GM18858 (cell line): ENCODE measurements around the gene CNKSR3.

ENCODE experiments used
- ATAC-seq: cut with Tn5 transposase; IDR thresholded peaks from one replicate; pipeline ENCODE4 v1.9.1; 2021; ENCODE audit not compliant: unreplicated experiment

Gene CNKSR3

GRCh38 chr6:154481521-154482013 lies 28.9 kb downstream of the CNKSR3 start:
- ATAC-seq = no peak

- no peak for ATAC-seq
Observed at GRCh38 chr6:154479771-154480639, 30.5 kb downstream of the CNKSR3 start.

GRCh38 chr6:154479351-154479769 lies 31.1 kb downstream of the CNKSR3 start:
- ATAC-seq = no peak

GRCh38 chr6:154478701-154479060 lies 31.8 kb downstream of the CNKSR3 start:
- ATAC-seq = no peak

GRCh38 chr6:154478021-154478700 lies 32.3 kb downstream of the CNKSR3 start:
- no peak for ATAC-seq

GRCh38 chr6:154476494-154476893 lies 34.0 kb downstream of the CNKSR3 start:
- no peak for ATAC-seq

- no peak for ATAC-seq
Observed at GRCh38 chr6:154474648-154475428, 35.6 kb downstream of the CNKSR3 start.

GRCh38 chr6:154473324-154473723 lies 37.2 kb downstream of the CNKSR3 start:
- ATAC-seq = no peak

- no peak for ATAC-seq
Observed at GRCh38 chr6:154471609-154472362, 38.7 kb downstream of the CNKSR3 start.

GRCh38 chr6:154469306-154469935 lies 41.1 kb downstream of the CNKSR3 start:
- no peak for ATAC-seq

GRCh38 chr6:154468760-154469159 lies 41.7 kb downstream of the CNKSR3 start:
- ATAC-seq = no peak

GRCh38 chr6:154466971-154467679 lies 43.4 kb downstream of the CNKSR3 start:
- no peak for ATAC-seq

GRCh38 chr6:154466139-154466538 lies 44.3 kb downstream of the CNKSR3 start:
- ATAC-seq = no peak

- ATAC-seq = no peak
Observed at GRCh38 chr6:154463573-154464419, 46.7 kb downstream of the CNKSR3 start.

GRCh38 chr6:154462425-154462824 lies 48.1 kb downstream of the CNKSR3 start:
- no peak for ATAC-seq

- no peak for ATAC-seq
Observed at GRCh38 chr6:154461348-154461747, 49.1 kb downstream of the CNKSR3 start.

GRCh38 chr6:154460306-154461071 lies 50.0 kb downstream of the CNKSR3 start:
- no peak for ATAC-seq

- ATAC-seq = no peak
Observed at GRCh38 chr6:154459513-154459912, 51.0 kb downstream of the CNKSR3 start.
